SK-N-SH (cell line): Measurements from ENCODE around the gene SERPINA6.

Experiments used
- CTCF ChIP-seq: fragments of 200-600 bp; sonication (generic); IDR thresholded peaks from 2 replicates; pipeline ENCODE4 v1.6.1; 2017; ENCODE audit warnings: antibody characterized with exemption, mild to moderate bottlenecking, moderate library complexity
- REST ChIP-seq: IDR thresholded peaks from 2 replicates; pipeline ENCODE4 v1.6.1; 2012; ENCODE audit warnings: mild to moderate bottlenecking, low read depth, low read length, moderate library complexity

- no peak for TF ChIP-seq REST
- no peak for TF ChIP-seq CTCF
These were observed 41.8 kb upstream of the SERPINA6 start for GRCh38 chr14:94364964-94365363.
